Measurements from ENCODE around the gene SPANXC. TPM values are rescaled to one million over a fixed set of nuclear protein-coding genes. Genes with fewer than 3 reads are reported as not detected.
"Not testable (repeated sequence)": the region's sequence is repeated elsewhere in the genome, so short reads cannot be mapped to it uniquely, and the experiment has no call there.

The SPANXC gene
- not detected in 2 replicates for total RNA-seq

- not testable (repeated sequence) for DNase-seq (ENCODE audit: low read depth, low spot score)
Observed at GRCh38 chrX:141242417-141242816, at the start of gene SPANXC. Gene SPANXC, minus strand, starts transcription at chrX:141242517. Its CDS starts 60 bp downstream, at chrX:141242457.

- DNase-seq (ENCODE audit: low read depth, low spot score), result no peak
Observed at GRCh38 chrX:141279476-141279875, 37.2 kb upstream of the SPANXC start.

- peak; percentile 1 for DNase-seq (ENCODE audit: low read depth, low spot score)
Observed at GRCh38 chrX:141278306-141278705, 36.0 kb upstream of the SPANXC start.

- DNase-seq (ENCODE audit: low read depth, low spot score), result no peak
Observed at GRCh38 chrX:141258080-141258479, 15.8 kb upstream of the SPANXC start.

GRCh38 chrX:141221611-141222010, 20.7 kb downstream of the SPANXC start:
- no peak for DNase-seq (ENCODE audit: low read depth, low spot score)

- peak; percentile 36 for DNase-seq (ENCODE audit: low read depth, low spot score)
Observed at GRCh38 chrX:141220342-141221008, 21.8 kb downstream of the SPANXC start.

- DNase-seq (ENCODE audit: low read depth, low spot score), result no peak
Observed at GRCh38 chrX:141214196-141214595, 28.1 kb downstream of the SPANXC start.

- DNase-seq (ENCODE audit: low read depth, low spot score), result no peak
Observed at GRCh38 chrX:141201962-141202361, 40.4 kb downstream of the SPANXC start.

Other genes with a start within 250 kb of the SPANXC start
- not detected in 2 replicates for gene SPANXB1, start 239.9 kb downstream of the SPANXC start, total RNA-seq
- gene LDOC1, start 65.4 kb downstream of the SPANXC start, total RNA-seq, result 4.5 and 5.3 TPM in 2 replicates

All from pulmonary artery endothelial cell (primary cell).